HG03060 (cell line): ENCODE measurements around the gene AARS2.

Experiments
- ATAC-seq: cut with Tn5 transposase; IDR thresholded peaks from one replicate; pipeline ENCODE4 v1.9.1; 2021; ENCODE audit warnings: low read depth, moderate number of reproducible peaks; ENCODE audit not compliant: unreplicated experiment

Gene AARS2

GRCh38 chr6:44302856-44303255 lies 10.3 kb downstream of the AARS2 start:
- ATAC-seq = no peak

- ATAC-seq = no peak
Measured at GRCh38 chr6:44301782-44302564, 11.2 kb downstream of the AARS2 start.

GRCh38 chr6:44301106-44301505 lies 12.0 kb downstream of the AARS2 start:
- no peak for ATAC-seq

GRCh38 chr6:44300292-44300823 lies 12.8 kb downstream of the AARS2 start:
- no peak for ATAC-seq

DNA sequence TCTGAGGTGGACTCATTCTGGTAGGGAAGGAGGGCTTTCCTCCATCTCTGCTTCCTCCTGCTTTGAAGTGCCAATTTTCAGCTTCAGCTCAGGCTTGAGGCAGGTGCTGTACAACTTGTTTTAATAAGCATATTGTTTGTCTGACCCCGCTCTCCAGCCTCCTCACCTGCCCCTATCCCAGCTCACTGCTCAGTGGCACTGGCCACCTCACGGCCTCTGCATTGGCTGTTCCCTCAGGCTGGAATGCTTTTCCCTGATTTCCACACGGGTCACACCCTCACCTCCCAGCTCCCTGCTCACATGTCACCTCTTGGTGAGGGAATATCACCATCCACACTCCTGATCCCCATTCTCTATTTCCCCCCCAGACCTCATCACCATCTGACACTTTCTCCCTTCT lies 14.3 kb downstream of the AARS2 start:
- no peak for ATAC-seq

GRCh38 chr6:44298055-44298803 lies 14.9 kb downstream of the AARS2 start:
- no peak for ATAC-seq

GRCh38 chr6:44297063-44298038 lies 15.8 kb downstream of the AARS2 start:
- no peak for ATAC-seq

GRCh38 chr6:44294832-44295791 lies 18.0 kb downstream of the AARS2 start:
- no peak for ATAC-seq

- no peak for ATAC-seq
Measured at GRCh38 chr6:44292661-44293365, 20.3 kb downstream of the AARS2 start.

- ATAC-seq = no peak
Measured at GRCh38 chr6:44291841-44292240, 21.3 kb downstream of the AARS2 start.

- no peak for ATAC-seq
Measured at GRCh38 chr6:44289726-44290260, 23.4 kb downstream of the AARS2 start.

DNA sequence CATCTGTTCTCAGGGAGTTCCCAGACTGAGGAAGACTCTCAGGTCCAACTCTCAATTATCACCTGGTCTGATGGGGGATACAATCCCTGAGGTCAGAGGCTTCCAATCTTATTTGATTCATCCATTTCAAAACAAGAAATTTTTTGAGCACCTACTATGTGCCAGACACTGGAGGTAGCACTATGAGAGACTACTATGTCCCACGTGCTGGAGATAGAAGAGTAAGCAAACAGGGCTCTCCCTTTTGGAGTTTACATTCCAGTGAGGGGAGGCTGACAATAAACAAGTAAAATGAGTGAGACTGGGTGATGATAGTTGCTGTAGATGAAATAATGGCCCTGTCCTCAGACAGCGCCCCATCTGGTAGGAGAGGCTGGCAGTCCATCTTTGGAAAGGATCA lies 26.4 kb downstream of the AARS2 start:
- ATAC-seq = no peak

GRCh38 chr6:44286285-44286565 lies 26.9 kb downstream of the AARS2 start:
- no peak for ATAC-seq

- ATAC-seq = no peak
Measured at GRCh38 chr6:44285552-44286284, 27.4 kb downstream of the AARS2 start.

DNA sequence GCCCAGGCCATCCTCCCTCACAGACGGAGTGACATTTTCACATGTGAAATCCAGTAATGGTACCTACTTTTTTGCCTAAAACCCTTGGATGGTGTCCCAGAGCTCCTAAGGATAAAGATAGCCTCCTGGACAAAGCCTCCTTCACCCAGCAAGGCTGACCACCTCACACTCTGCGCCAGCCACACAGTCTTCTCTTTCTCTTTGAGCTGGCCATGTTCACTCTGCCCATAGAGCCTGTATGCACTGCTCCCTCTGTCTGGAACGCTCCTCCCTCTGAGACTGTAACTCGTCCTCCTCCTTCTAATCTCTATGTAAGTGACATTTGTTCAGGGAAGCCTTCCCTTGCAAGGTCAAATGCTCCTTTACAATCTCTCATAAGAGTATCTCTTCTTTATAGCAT lies 28.3 kb downstream of the AARS2 start:
- ATAC-seq = no peak

DNA sequence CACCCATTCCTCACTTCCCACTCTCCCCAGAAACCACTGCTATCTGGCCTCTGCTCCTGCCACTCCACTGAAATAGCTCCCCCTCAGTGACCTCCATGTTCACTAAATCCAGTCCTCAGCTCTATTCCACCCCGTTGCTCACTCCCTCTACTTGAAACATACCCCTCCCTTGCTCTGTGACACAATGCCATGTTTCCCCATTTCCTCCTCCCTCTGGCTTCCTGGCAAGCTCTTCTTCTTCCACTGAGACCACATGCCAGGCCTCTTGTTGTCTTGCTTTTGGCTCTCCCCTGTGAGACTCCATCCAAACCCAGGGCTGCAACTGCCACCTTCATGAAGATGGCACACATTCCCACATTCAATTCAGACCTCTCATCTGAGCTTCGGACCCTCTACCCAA lies 29.0 kb downstream of the AARS2 start:
- no peak for ATAC-seq

DNA sequence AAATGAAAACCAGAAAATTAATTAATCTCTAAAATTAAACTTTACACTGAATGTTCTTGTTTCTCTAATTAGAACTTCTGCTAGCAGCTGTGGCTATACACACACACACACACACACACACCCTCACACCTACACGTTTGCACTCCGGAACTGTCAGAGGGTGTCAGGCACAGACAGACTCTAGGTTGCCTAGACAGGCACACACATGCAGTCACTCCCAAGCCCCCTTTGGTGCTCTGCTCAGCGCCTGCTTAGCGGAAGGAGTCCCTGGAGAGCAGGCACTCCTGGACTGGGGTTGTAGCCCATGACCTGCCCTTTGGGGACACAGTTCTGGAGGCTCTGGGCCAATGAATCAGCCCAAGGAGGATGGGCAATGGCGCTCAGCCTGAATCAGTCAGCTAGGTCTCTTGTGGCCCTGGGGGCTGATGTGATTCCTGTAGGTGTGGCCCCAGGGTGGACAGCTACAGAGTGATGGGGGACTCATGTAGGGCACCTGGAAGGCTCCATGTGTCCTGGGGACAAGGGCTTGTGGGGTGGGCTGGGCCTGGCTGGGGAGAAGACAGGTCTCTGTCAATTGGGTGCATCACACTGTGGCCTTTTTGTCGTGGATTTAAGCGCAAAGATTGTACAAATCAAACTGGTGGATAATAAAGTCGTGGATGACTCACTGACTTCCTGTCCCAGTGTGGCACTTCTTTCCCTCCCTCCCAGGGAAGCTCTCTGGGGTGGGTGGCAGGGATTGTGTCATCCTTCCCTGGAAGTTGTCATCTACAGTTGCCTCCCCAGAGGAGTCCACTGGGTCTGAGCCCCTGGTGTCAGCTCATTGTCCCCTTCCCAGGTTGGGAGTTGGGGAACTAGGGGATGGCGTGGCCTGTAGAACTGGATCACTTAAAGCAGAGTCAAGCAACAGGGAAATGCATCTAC lies 34.1 kb downstream of the AARS2 start:
- no peak for ATAC-seq
